DMS114 treated with DMSO at 0.1 percent for 48 hours (cell line): ENCODE measurements around the gene ANLN.
A peak's percentile ranks its signal among the peaks of the same experiment; 100 is the strongest.
"Not testable (repeated sequence)": the region's sequence is repeated elsewhere in the genome, so short reads cannot be mapped to it uniquely, and the experiment has no call there.

ENCODE experiments used
- DNase-seq: peaks from one replicate; lab custom pipeline; 2025; ENCODE audit not compliant: unreplicated experiment; lab: John Stamatoyannopoulos, UW

ANLN gene

GRCh38 chr7:36389371-36390198 is at the start of gene ANLN:
Gene ANLN, plus strand, starts transcription at chr7:36389862. Its CDS starts 165 bp downstream, at chr7:36390027.
- DNase-seq = peak; percentile 86

- DNase-seq = no peak
Observed at GRCh38 chr7:36343548-36343947, 46.1 kb upstream of the ANLN start.

GRCh38 chr7:36344622-36345021 is 45.0 kb upstream of the ANLN start:
- DNase-seq = no peak

- DNase-seq = no peak
Observed at GRCh38 chr7:36346260-36346831, 43.3 kb upstream of the ANLN start.

GRCh38 chr7:36348256-36348655 is 41.4 kb upstream of the ANLN start:
- no peak for DNase-seq

- no peak for DNase-seq
Observed at GRCh38 chr7:36348771-36349170, 40.9 kb upstream of the ANLN start.

- no peak for DNase-seq
Observed at GRCh38 chr7:36349626-36350025, 40.0 kb upstream of the ANLN start.

GRCh38 chr7:36355490-36355889 is 34.2 kb upstream of the ANLN start:
- DNase-seq = no peak

- no peak for DNase-seq
Observed at GRCh38 chr7:36357054-36357453, 32.6 kb upstream of the ANLN start.

- DNase-seq = no peak
Observed at GRCh38 chr7:36358589-36358988, 31.1 kb upstream of the ANLN start.

GRCh38 chr7:36360244-36360643 is 29.4 kb upstream of the ANLN start:
- DNase-seq = no peak

GRCh38 chr7:36361227-36361626 is 28.4 kb upstream of the ANLN start:
- DNase-seq = no peak

- no peak for DNase-seq
Observed at GRCh38 chr7:36363515-36363914, 26.1 kb upstream of the ANLN start.

- DNase-seq = no peak
Observed at GRCh38 chr7:36366005-36366717, 23.5 kb upstream of the ANLN start.

- DNase-seq = peak; percentile 81
Observed at GRCh38 chr7:36366718-36367560, 22.7 kb upstream of the ANLN start.

- DNase-seq = no peak
Observed at GRCh38 chr7:36367561-36368077, 22.0 kb upstream of the ANLN start.

GRCh38 chr7:36368496-36368895 is 21.2 kb upstream of the ANLN start:
- DNase-seq = no peak

GRCh38 chr7:36369171-36369570 is 20.5 kb upstream of the ANLN start:
- no peak for DNase-seq

- DNase-seq = no peak
Observed at GRCh38 chr7:36370046-36370445, 19.6 kb upstream of the ANLN start.

GRCh38 chr7:36372156-36372555 is 17.5 kb upstream of the ANLN start:
- no peak for DNase-seq

GRCh38 chr7:36378555-36378954 is 11.1 kb upstream of the ANLN start:
- not testable (repeated sequence) for DNase-seq
